HG02571 (cell line): ENCODE measurements around the gene VOPP1.

Source experiments
- ATAC-seq: cut with Tn5 transposase; IDR thresholded peaks from one replicate; pipeline ENCODE4 v1.9.1; 2021; ENCODE audit warnings: mild to moderate bottlenecking, moderate library complexity; ENCODE audit not compliant: unreplicated experiment

The VOPP1 gene

GRCh38 chr7:55491346-55491745, 81.0 kb downstream of the VOPP1 start:
- ATAC-seq: no peak

- no peak for ATAC-seq
These were observed 82.2 kb downstream of the VOPP1 start for GRCh38 chr7:55490099-55490498.

- no peak for ATAC-seq
These were observed 82.8 kb downstream of the VOPP1 start for GRCh38 chr7:55489552-55489951.

- ATAC-seq: no peak
These were observed 83.4 kb downstream of the VOPP1 start for GRCh38 chr7:55488804-55489340.

- ATAC-seq: no peak
These were observed 84.1 kb downstream of the VOPP1 start for GRCh38 chr7:55488216-55488615.

- ATAC-seq: no peak
These were observed 85.3 kb downstream of the VOPP1 start for GRCh38 chr7:55486991-55487390.

GRCh38 chr7:55486192-55486590, 86.1 kb downstream of the VOPP1 start:
- no peak for ATAC-seq

- ATAC-seq: no peak
These were observed 86.7 kb downstream of the VOPP1 start for GRCh38 chr7:55485501-55486191.

GRCh38 chr7:55484834-55485233, 87.5 kb downstream of the VOPP1 start:
- ATAC-seq: no peak

- ATAC-seq: no peak
These were observed 88.1 kb downstream of the VOPP1 start for GRCh38 chr7:55484241-55484640.

- no peak for ATAC-seq
These were observed 89.3 kb downstream of the VOPP1 start for GRCh38 chr7:55483046-55483445.

- no peak for ATAC-seq
These were observed 91.1 kb downstream of the VOPP1 start for GRCh38 chr7:55481155-55481554.

GRCh38 chr7:55478700-55479099, 93.6 kb downstream of the VOPP1 start:
- no peak for ATAC-seq

- ATAC-seq: no peak
These were observed 94.4 kb downstream of the VOPP1 start for GRCh38 chr7:55477781-55478374.

- no peak for ATAC-seq
These were observed 95.2 kb downstream of the VOPP1 start for GRCh38 chr7:55476852-55477780.

GRCh38 chr7:55475855-55476803, 96.2 kb downstream of the VOPP1 start:
- no peak for ATAC-seq

GRCh38 chr7:55474944-55475854, 97.1 kb downstream of the VOPP1 start:
- no peak for ATAC-seq

- no peak for ATAC-seq
These were observed 98.4 kb downstream of the VOPP1 start for GRCh38 chr7:55473932-55474331.
